GM23338 (cell line): ENCODE results near the gene DAAM2. TPM values are rescaled to one million over a fixed set of nuclear protein-coding genes. Genes with fewer than 3 reads are reported as not detected.

ENCODE experiments used
- ATAC-seq: fragments of 200-7000 bp; cut with Tn5 transposase; 3 replicates; pipeline ENCODE4 v1.9.1; 2020
- DNase-seq: peaks from one replicate; pipeline ENCODE4 v3.0.0-alpha.2; 2015; ENCODE audit warnings: low spot score
- H2AFZ ChIP-seq: fragments of 200-600 bp; sonication (generic); 2 replicates; pipeline ENCODE4 v1.8.0; 2016; ENCODE audit warnings: antibody characterized with exemption, mild to moderate bottlenecking, moderate library complexity
- H3F3A ChIP-seq: fragments of 200-600 bp; sonication (generic); replicated peaks from 2 replicates; pipeline ENCODE4 v1.8.0; 2017; ENCODE audit warnings: antibody characterized with exemption, mixed run types, low read depth
- H3K27ac ChIP-seq: fragments of 200-600 bp; sonication (generic); 2 replicates; pipeline ENCODE4 v1.6.1; 2016; ENCODE audit warnings: low read depth
- H3K27me3 ChIP-seq: fragments of 200-600 bp; sonication (generic); 2 replicates; pipeline ENCODE4 v1.8.0; 2016; ENCODE audit warnings: mild to moderate bottlenecking, mixed run types, moderate library complexity; ENCODE audit not compliant: insufficient read depth
- H3K36me3 ChIP-seq: fragments of 200-600 bp; sonication (generic); 2 replicates; pipeline ENCODE4 v1.8.0; 2016; ENCODE audit warnings: mild to moderate bottlenecking; ENCODE audit not compliant: insufficient read depth
- H3K4me1 ChIP-seq: fragments of 200-600 bp; sonication (generic); 2 replicates; pipeline ENCODE4 v1.8.0; 2016; ENCODE audit warnings: mild to moderate bottlenecking, moderate library complexity; ENCODE audit not compliant: insufficient read depth
- H3K4me2 ChIP-seq: fragments of 200-600 bp; sonication (generic); 2 replicates; pipeline ENCODE4 v1.7.1; 2017; ENCODE audit warnings: mixed run types
- H3K4me3 ChIP-seq: fragments of 200-600 bp; sonication (generic); 2 replicates; pipeline ENCODE4 v1.6.1; 2016; ENCODE audit warnings: mixed run types
- H3K79me2 ChIP-seq: fragments of 200-600 bp; sonication (generic); replicated peaks from 2 replicates; pipeline ENCODE4 v1.8.0; 2017; ENCODE audit warnings: mild to moderate bottlenecking; ENCODE audit not compliant: insufficient read depth
- H3K9me2 ChIP-seq: fragments of 200-600 bp; sonication (generic); 2 replicates; pipeline ENCODE4 v1.8.0; 2017; ENCODE audit not compliant: insufficient read depth
- H4K20me1 ChIP-seq: fragments of 200-600 bp; sonication (generic); replicated peaks from 2 replicates; pipeline ENCODE4 v1.8.0; 2017; ENCODE audit warnings: mild to moderate bottlenecking; ENCODE audit not compliant: insufficient read depth
- H3K27ac Mint-ChIP-seq: 2 replicates; pipeline ENCODE4 v1.8.0; 2020; ENCODE audit warnings: inconsistent platforms, mild to moderate bottlenecking, moderate library complexity, mixed read lengths
- H3K27me3 Mint-ChIP-seq: 3 replicates; pipeline ENCODE4 v1.8.0; 2022; ENCODE audit warnings: low read depth, mild to moderate bottlenecking, moderate library complexity, mixed read lengths, inconsistent platforms; ENCODE audit not compliant: insufficient read depth, poor library complexity
- H3K36me3 Mint-ChIP-seq: 3 replicates; pipeline ENCODE4 v1.8.0; 2021; ENCODE audit warnings: low read depth, mild to moderate bottlenecking, inconsistent platforms, moderate library complexity, mixed read lengths
- H3K4me1 Mint-ChIP-seq: 3 replicates; pipeline ENCODE4 v1.8.0; 2020; ENCODE audit warnings: mild to moderate bottlenecking, inconsistent platforms, mixed read lengths
- H3K4me3 Mint-ChIP-seq: 3 replicates; pipeline ENCODE4 v1.8.0; 2021; ENCODE audit warnings: moderate library complexity, mild to moderate bottlenecking, inconsistent platforms, mixed read lengths
- H3K9me3 Mint-ChIP-seq: 3 replicates; pipeline ENCODE4 v1.8.0; 2020; ENCODE audit warnings: moderate library complexity, mild to moderate bottlenecking, inconsistent platforms, mixed read lengths
- CREB1 ChIP-seq: fragments of 250-450 bp; sonication (Bioruptor Pico); IDR thresholded peaks from 2 replicates; pipeline ENCODE4 v1.5.0; 2020; ENCODE audit warnings: low read depth, mild to moderate bottlenecking, moderate library complexity
- ETS1 ChIP-seq: IDR thresholded peaks from 2 replicates; pipeline ENCODE4 v1.6.1; 2016; ENCODE audit warnings: antibody characterized with exemption
- EZH2 ChIP-seq: fragments of 200-600 bp; sonication (generic); IDR thresholded peaks from one replicate; pipeline ENCODE4 v1.8.0; 2017; ENCODE audit warnings: antibody characterized with exemption, mild to moderate bottlenecking, low read depth; ENCODE audit not compliant: unreplicated experiment
- POLR2AphosphoS5 ChIP-seq: IDR thresholded peaks from 2 replicates; pipeline ENCODE4 v1.6.1; 2016; ENCODE audit warnings: antibody characterized with exemption, low read depth
- STAT1 ChIP-seq: IDR thresholded peaks from one replicate; pipeline ENCODE4 v1.6.1; 2016; ENCODE audit warnings: antibody characterized with exemption; ENCODE audit not compliant: unreplicated experiment
- ZNF331 ChIP-seq: fragments of 250-450 bp; sonication (Bioruptor Pico); IDR thresholded peaks from 2 replicates; pipeline ENCODE4 v1.5.0; 2020; ENCODE audit warnings: low read depth, mild to moderate bottlenecking, moderate library complexity
- ZNF462 ChIP-seq: fragments of 250-450 bp; sonication (Bioruptor Pico); IDR thresholded peaks from 2 replicates; pipeline ENCODE4 v1.5.0; 2020; ENCODE audit warnings: mild to moderate bottlenecking, moderate library complexity
- polyA plus RNA-seq: library from polyadenylated mRNA; unstranded; fragments of >200 nt; fragmentation: Nextera tagmentation; extraction: Ambion mirVana; gene quantifications from 2 replicates; pipeline ENCODE4 v1.2.1, GENCODE V29; 2016
- total RNA-seq: library from RNA; depleted of rRNA; stranded (reverse); fragments of >200 nt; shearing (Covaris generic); gene quantifications from 2 replicates; pipeline ENCODE4 v1.2.3, GENCODE V29; 2014

The DAAM2 gene
- total and polyA plus RNA-seq, 2 experiments from 2014 or later = 1.4 to 4.9 TPM

DNA sequence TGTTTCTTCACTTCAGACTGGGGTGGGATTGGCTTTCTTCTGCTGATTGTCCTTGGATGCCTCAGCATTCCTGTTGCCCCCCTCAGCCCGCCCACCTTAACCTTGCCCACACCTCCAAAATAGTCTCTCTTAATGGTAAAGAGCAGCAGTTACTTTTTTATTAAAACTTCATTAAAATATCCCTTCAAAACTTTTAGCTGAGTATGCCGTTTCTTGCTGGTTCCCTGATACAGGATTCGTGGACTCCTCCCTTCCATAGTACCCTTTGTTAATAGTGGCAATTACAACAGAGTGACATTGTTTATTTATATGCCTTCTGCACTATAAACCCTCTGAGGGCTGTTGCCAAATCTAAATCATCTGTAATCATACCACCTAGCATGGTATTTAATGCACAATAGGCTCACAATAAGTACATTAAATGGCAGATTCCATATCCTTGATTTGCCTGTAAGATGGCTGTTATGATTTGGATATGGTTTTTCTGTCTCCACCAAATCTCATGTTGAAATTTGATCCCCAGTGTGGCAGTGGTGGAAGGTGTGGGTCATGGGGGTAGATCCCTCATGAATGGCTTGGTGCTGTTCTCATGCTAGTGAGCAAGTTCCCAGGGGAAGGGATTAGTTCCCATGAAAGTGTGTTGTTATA lies 145.6 kb downstream of the DAAM2 start:
- Histone ChIP-seq H3K36me3 (no peaks in the 10 kb centered on the region), H3K9me2 (peaks cover 14% of the 10 kb centered on the region), H3K4me3 (no peak overlapping the region), H3K4me1 (peaks cover 27% of the 10 kb centered on the region), H3K27me3 (no peaks in the 10 kb centered on the region), H3F3A (0 out of 2 replicates have a peak, but pooled peaks cover 2% of the 10 kb centered on the region), H2AFZ (no peak overlapping the region), H3K79me2 (0 out of 2 replicates have a peak, but pooled peaks cover 5% of the 10 kb centered on the region), H3K4me2 (no peak overlapping the region), H4K20me1 (no peaks in the 10 kb centered on the region), H3K27ac (no peak overlapping the region)
- Mint-ChIP-seq H3K27ac (no peak overlapping the region), H3K9me3 (no peaks in the 10 kb centered on the region), H3K4me1 (peaks cover 29% of the 10 kb centered on the region), H3K4me3 (no peak overlapping the region), H3K36me3 (no peaks in the 10 kb centered on the region), H3K27me3 (peaks cover under 1% of the 10 kb centered on the region)
- TF ChIP-seq ETS1 (no peak), CREB1 (CRISPR knock-in tag) (no peak), STAT1 (no peak), ZNF331 (no peak), POLR2AphosphoS5 (no peak), ZNF462 (CRISPR knock-in tag) (no peak), EZH2 (no peak)
- no peak for ATAC-seq
- no peak for DNase-seq
